Hematopoietic multipotent progenitor cell (in vitro differentiated cells): Measurements from ENCODE around the gene ATP8A2. TPM values are rescaled to one million over a fixed set of nuclear protein-coding genes. Genes with fewer than 3 reads are reported as not detected.

Experiments used
- DNase-seq, 3 donors: peaks; one replicate each; pipeline ENCODE4 v3.0.0-alpha.2; 2011 to 2015; ENCODE audit warnings: low read depth in 2 of 3, low spot score in 2 of 3
- total RNA-seq: library from RNA; depleted of rRNA; stranded (reverse); fragments of >200 nt; gene quantifications from one replicate; pipeline ENCODE4 v1.2.3, GENCODE V29; 2012

Gene ATP8A2
- total RNA-seq, 1 donor, result under 0.01 TPM

- no peak for DNase-seq
Observed at GRCh38 chr13:25380741-25381324, 9.1 kb downstream of the ATP8A2 start.

GRCh38 chr13:25384758-25385410, 13.1 kb downstream of the ATP8A2 start:
- DNase-seq, result no peak

DNA sequence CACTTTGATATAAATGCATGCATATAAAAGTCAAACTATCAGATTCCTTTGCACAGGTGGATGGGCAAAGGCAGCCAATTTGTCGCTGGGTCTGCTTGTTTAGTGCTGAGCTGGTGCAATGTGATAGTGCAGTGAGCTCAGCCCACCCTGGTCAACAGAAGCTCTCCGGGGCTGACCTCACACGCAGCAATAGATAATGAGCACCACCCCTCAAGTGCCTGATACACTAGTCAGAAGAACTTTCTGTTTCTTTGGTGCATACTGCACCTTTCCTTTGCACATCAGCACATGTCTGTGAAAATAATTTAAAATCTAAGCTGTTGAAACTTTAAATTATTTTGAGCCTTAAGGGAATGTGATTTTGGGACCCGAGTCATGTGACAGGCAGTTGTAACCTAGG, 20.2 kb downstream of the ATP8A2 start:
- no peak for DNase-seq

GRCh38 chr13:25394402-25395060, 22.8 kb downstream of the ATP8A2 start:
- DNase-seq, result no peak

DNA sequence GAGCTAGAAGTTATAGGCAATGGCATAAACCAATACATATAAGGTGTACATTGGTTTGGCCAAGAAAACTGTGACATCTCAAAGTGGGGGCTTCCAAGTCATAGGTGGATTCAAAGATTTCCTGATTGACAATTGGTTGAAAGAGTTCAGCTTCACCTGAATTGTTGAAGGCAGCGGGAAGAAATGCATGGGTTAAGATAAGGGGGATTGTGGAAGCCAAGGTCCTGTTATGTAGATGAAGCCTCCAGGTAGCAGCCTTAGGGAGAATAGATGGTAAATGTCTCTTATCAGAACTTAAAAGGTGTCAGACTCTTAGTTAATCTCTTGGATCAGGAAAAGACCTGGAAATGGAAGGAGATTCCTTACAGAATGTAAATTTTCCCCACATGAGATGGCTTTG, 26.0 kb downstream of the ATP8A2 start:
- no peak for DNase-seq

DNA sequence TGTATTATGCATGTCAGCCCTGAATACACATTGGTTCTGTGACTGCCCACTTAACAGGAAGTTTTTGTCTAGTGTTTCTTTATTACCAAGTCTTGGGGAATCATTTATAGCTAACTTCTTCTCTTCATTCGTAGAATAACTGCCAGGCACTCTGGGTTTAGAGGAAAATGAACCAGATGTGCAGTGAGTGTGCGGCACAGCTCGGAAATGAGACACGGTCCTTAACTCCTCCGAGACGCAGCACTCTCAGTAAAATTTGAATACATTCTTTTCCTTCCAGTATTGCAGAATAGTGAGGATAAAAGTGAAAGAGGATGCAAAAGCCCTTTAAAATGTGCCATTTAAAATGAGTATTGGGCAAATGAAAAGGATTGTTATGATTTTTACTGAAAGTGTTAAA, 29.2 kb downstream of the ATP8A2 start:
- DNase-seq, result no peak

DNA sequence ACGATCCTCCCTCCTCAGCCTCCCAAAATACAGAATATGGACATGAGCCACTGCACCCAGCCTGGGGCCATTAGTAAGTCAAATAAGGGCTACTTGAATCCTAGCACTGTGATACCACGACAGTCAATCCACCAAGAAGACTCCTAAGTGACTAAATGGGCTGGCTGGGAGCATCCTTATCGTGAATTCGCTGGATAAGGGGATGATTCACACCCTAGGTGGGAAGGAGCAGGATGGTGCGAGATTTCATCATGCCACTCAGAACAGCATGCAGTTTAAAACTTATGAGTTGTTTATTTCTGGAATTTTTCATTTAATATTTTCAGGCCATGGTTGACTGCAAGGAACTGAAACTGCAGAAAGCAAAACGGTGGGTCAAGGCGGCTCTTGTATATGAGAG, 30.2 kb downstream of the ATP8A2 start:
- DNase-seq, result no peak

GRCh38 chr13:25406377-25406776, 34.6 kb downstream of the ATP8A2 start:
- DNase-seq, result no peak

DNA sequence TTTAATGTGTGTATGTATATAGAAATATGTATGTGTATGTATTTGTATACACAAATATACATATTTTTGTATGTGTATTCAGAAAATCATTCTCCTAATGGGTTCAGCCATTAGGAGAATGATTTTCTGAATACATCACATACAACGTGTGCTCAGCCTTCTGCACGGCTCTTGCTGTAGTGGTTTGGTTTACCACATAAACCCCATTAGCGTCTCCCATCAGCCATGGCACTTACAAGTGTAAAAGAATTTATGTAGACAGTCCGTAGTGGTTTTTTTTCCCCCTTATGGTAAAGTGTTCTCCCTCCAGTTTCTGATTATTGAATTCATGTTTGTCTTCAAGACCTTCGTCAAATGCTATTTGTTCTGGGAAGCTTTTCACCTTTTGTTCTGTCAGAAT, 38.2 kb downstream of the ATP8A2 start:
- no peak for DNase-seq

- no peak for DNase-seq
Observed at GRCh38 chr13:25415241-25415640, 43.5 kb downstream of the ATP8A2 start.

DNA sequence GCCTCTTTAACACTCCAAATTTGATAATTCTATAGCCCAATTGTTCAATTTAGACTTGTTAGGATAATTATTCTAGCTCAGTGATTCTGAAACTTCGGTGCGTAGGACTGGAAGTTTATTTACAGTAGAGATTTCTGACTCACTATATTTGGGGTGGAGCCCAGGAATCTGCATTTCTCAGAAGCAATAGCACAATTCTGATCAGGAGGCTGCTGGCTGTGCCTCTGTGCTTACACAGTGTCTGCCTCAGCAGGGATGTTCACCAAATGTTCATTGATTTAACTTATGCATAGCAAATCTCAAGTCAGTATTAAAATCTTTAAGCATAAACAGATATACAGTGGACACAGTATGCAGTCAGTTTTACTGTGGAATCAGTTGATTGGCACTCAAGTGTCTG, 45.8 kb downstream of the ATP8A2 start:
- DNase-seq, result no peak

DNA sequence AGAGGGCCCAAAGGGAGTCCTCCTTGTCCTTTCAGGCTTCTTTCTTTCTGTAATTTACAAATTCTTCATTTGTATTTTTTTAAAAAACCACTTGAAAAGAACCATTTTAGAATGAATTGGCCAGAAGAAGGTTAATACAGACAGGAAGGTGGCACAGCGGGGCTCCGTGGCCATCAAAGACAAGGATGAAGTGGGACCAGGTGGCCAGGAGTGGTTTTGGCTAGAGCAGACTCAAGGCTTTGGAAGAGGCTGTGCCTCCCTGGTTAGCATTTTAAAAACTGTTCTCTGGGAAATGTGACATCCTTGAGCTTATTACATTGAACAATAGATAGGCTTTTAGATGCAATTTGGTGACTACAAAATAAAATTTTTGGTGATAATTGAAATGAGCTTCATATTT, 48.4 kb downstream of the ATP8A2 start:
- no peak for DNase-seq

GRCh38 chr13:25421612-25422011, 49.8 kb downstream of the ATP8A2 start:
- DNase-seq, result no peak

DNA sequence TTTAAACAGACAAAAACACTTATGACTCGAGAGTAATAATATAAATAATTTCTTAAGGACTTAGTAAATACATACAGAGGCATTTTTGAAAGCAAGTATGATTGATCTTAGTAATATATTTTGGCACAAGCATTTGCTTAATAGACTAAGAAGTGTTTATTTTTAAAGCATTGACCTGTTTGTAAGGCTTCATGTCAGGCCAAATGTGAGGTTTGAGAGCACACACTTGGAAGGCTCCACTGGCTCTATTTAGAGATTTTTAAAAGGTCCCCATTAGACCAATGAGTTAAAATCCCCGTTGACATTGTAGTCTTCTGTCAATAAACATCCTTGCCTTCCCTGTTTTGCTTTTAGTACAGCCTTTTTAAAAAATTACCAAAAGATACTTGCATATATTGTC, 50.4 kb downstream of the ATP8A2 start:
- no peak for DNase-seq

DNA sequence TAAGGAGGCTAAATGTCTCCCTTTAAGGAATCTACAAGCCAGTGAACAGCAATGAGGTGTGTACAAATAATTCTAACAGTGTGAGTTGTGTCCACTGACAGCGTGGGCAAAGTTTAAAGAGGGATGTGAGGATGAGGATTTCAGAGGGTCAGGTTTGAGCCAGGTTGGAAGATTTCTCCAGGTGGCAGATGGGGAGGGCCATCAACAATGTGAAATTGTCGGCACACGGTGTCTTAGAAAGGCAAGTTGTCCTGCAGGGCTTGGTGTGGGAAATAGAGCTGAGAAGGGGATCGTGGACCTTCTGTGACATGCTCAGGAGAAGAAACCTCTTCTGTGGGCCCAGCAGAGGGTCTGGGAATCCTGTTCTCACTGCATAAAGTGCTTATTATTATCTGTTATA, 52.1 kb downstream of the ATP8A2 start:
- no peak for DNase-seq

DNA sequence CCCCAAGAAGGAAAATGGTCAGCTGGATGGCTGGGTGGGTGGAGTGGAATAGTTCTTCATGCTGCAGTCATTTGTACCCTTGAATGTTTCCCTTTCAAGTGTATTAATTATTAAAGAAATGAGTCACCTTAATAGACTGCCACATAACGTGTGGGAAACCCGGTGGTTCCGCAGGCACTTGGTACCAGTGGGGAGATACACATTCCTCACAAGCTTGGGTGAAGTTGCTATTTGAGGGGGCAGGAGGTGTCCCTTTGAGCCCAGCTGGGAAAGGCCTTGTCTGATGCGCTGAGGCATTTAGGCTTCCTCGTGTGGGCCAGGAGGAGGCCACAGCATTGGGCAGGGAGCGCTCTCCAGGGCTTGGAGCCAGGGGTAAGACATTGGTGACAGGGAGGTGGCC, 57.7 kb downstream of the ATP8A2 start:
- no peak for DNase-seq

DNA sequence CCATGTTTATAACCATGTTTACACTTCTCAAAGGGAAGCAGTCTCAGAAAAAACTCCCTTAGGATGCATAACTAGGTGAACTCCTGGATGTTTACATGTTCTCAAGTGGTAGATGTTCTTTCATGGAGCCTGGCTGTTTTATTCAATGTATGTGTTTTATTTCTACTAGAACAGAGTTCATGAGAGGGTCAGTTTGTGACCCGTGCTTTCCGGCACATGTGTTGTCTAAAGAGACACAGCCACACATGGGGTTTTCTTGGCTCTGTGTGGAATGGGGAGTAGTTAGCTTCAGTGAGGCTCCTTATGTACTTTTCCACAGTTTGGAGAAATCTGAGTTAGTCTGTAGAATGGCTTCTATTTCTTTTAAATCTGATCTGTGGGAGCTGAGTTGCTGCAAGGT, 60.9 kb downstream of the ATP8A2 start:
- no peak for DNase-seq

- DNase-seq, result peak in 2 of 3 donors; percentile 3 to 4
Observed at GRCh38 chr13:25440061-25440460, 68.3 kb downstream of the ATP8A2 start.

DNA sequence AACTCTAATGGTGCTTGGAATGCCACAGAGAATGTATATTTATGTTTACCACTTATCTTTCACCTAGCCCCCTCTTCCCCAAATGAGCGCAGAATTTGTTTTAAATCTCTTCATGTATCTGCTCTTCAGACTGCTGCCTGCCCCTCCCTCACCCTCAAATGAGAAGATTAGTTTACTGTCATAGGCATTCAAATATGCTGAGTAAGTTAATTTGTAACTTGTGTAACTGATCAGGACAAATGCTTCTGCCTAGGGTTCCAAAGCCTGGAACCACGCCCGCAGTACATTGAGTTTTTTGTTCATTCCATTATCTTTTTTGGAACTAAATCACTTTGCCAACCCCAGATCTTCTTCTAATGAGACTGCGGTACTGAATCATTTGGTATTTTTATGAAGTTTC, 74.5 kb downstream of the ATP8A2 start:
- DNase-seq, result no peak

DNA sequence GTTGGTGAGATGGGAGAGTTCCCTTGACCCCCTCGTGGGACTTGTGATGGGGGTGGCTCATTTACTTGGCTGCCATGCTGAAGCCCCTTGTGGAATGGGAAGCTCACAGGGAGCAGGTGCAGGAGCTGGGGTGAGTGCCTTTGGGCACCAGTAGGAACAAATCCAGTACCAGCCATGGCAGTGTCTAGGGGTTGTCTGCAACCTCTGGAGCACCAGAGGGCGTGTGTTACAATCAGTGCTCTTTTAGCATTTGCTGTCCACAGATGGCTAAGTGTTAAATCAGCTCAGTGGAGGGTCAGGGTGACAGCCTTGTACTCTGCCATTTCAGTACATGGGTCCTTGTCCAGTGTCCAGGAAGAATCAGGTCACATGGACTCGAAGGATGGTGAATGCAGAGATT, 75.6 kb downstream of the ATP8A2 start:
- DNase-seq, result no peak

DNA sequence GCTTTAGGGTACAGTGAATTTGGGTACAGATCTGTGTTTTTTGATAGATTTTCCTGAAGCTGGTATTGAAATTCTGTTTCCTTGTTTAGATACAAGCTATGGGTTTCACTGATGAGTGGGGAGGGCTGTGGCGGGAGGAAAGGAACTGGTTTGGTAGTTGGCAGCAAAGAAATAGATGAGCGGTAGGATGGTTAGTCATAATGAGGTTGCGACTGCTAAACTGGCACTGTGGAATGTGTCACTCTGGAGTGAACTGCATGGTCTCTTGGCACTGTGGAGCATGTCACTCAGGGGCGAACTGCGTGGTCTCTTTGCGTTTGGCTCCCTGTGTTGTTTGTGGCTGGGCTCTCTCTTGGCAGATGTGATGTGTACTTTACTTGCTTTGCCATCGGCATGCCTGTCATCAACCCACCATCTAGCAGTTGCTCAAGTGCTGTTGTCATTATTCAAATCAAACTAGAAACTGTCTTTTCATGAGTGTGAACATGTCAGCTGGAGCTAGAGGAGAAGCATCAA, 82.1 kb downstream of the ATP8A2 start:
- DNase-seq, result no peak

- DNase-seq, result no peak
Observed at GRCh38 chr13:25455146-25455545, 83.4 kb downstream of the ATP8A2 start.
